ENCODE data around the gene TIAM1.

GRCh38 chr21:31222142-31222541, 121.9 kb downstream of the TIAM1 start:
- TF ChIP-seq POLR2A (IDR thresholded peaks at IDR 0.05) (no peak), EP300 (IDR thresholded peaks at IDR 0.05) (no peak), POLR2AphosphoS5 (IDR thresholded peaks at IDR 0.05) (no peak)
- TF ChIP-seq, protein P1, sequence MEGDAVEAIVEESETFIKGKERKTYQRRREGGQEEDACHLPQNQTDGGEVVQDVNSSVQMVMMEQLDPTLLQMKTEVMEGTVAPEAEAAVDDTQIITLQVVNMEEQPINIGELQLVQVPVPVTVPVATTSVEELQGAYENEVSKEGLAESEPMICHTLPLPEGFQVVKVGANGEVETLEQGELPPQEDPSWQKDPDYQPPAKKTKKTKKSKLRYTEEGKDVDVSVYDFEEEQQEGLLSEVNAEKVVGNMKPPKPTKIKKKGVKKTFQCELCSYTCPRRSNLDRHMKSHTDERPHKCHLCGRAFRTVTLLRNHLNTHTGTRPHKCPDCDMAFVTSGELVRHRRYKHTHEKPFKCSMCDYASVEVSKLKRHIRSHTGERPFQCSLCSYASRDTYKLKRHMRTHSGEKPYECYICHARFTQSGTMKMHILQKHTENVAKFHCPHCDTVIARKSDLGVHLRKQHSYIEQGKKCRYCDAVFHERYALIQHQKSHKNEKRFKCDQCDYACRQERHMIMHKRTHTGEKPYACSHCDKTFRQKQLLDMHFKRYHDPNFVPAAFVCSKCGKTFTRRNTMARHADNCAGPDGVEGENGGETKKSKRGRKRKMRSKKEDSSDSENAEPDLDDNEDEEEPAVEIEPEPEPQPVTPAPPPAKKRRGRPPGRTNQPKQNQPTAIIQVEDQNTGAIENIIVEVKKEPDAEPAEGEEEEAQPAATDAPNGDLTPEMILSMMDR (IDR thresholded peaks at IDR 0.05) = no peak

All from stomach (tissue), 4 donors.